Measurements from ENCODE around the gene MAP3K7.

GRCh38 chr6:90484385-90484784, 102.5 kb downstream of the MAP3K7 start:
- TF ChIP-seq CTCF (IDR thresholded peaks at IDR 0.05): no peak
- no peak for TF ChIP-seq ZFX (IDR thresholded peaks at IDR 0.05; ENCODE audit: borderline replicate concordance)

Data from 22Rv1 (cell line).